C4-2B (cell line): ENCODE measurements around the gene SLC4A9.

Experiments
- CTCF ChIP-seq: fragments of 450-650 bp; conservative IDR thresholded peaks from 2 replicates; pipeline ENCODE4 v1.5.1; 2017; ENCODE audit warnings: mild to moderate bottlenecking
- ZFX ChIP-seq: fragments of 450-650 bp; IDR thresholded peaks from 2 replicates; pipeline ENCODE4 v1.6.1; 2017

DNA sequence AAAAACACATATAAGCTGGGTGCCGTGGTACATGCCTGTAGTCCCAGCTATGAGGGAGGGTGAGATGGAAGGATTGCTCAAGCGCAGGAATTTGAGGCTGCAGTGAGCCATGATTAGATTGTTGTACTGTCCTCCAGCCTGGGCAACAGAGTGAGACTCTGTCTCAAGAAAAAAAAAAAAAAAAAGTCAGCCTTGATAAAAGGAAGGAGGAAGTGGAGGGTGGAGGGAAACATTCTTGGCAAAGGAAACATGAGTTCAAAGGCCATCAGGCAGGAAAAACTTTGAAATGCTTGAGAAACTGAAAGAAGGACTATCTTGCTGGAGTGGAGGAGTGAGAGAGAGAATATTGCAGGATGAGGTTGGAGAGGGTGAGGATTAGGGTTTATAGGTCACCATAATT, 23.3 kb downstream of the SLC4A9 start:
- TF ChIP-seq CTCF (no peak), ZFX (no peak)
